Lung microvascular endothelial cell (primary cell): ENCODE measurements around the gene USF3. TPM values are rescaled to one million over a fixed set of nuclear protein-coding genes. Genes with fewer than 3 reads are reported as not detected.
A peak's percentile ranks its signal among the peaks of the same experiment; 100 is the strongest.
"Not testable (repeated sequence)": the region's sequence is repeated elsewhere in the genome, so short reads cannot be mapped to it uniquely, and the experiment has no call there.

Experiments used
- DNase-seq, 2 donors: peaks; one replicate each; pipeline versions ENCODE4 v3.0.0 to v3.0.0-alpha.2; 2010; ENCODE audit warnings: low read depth in 2 of 2
- total RNA-seq: library from RNA; depleted of rRNA; stranded (reverse); fragments of >200 nt; gene quantifications from 2 replicates; pipeline ENCODE4 v1.2.1, GENCODE V29; 2014

Gene USF3
- total RNA-seq, 1 donor from 2014 or later, result 5.6 TPM

- DNase-seq, result no peak
Measured at GRCh38 chr3:113654310-113654709, 42.1 kb downstream of the USF3 start.

DNA sequence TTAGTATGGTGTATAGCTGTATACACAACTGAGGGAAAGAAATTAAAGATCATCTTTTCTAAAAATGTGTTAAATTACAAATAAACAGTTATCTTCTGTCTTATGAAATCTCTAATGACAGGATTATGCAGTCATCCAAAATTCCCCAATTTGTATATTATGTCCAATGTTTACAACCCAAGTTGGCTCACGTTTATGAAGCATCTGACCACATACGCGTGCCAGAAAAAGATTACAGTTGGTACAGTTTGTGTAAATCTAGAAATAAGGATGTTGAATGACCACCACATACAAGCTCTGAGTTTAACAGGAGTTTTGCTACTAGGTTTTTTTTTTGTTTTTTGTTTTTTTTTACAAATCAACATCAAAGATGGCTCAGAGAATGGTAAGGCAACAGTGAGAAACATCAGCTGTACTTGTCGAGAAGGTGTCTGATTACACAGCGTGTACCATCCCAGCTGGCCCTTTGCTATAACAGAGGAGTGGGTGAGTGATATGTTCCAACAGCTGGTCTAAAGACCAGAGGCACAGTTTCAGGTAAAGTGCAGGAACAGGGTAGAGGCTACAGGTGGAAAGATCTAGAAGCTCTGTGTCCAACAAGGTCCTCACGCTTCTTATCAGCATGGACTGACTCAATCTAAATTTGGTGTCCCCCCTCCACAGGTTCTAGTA, 47.1 kb downstream of the USF3 start:
- no peak for DNase-seq

DNA sequence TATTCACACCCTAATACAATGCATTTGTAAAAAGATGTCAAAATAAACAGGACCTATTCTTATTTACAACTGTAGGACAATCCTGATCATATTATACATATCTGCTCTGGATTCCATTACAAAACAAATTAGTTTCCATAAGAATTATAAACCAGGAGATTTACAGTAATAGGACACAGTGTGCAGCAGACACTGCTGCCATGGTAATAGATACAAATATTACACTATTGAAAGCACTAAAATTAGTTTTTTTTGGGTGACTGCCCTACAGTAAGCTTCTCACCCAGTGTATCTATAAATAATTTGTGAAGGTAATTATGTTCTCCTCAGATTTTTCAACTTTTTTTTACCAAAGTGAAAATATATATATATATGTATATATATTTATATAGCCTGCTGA, 47.9 kb downstream of the USF3 start:
- DNase-seq, result no peak

DNA sequence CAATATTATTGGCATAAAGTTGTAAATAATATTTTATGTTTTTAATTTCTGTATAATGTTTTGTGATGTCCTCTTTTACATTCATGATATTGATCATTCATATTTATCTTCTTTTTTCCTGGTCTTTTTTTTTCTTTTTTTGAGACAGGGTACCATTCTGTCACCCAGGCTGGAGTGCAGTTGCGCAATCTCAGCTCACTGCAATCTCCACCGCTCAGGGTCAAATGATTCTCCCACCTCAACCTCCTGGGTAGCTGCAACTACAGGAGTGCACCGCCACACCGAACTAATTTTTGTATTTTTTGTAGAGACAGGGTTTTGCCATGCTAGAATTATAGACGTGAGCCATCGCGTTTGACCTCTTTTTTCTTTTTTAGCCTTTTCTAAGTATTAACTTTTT, 52.9 kb downstream of the USF3 start:
- no peak for DNase-seq

GRCh38 chr3:113638910-113639309, 57.5 kb downstream of the USF3 start:
- no peak for DNase-seq

DNA sequence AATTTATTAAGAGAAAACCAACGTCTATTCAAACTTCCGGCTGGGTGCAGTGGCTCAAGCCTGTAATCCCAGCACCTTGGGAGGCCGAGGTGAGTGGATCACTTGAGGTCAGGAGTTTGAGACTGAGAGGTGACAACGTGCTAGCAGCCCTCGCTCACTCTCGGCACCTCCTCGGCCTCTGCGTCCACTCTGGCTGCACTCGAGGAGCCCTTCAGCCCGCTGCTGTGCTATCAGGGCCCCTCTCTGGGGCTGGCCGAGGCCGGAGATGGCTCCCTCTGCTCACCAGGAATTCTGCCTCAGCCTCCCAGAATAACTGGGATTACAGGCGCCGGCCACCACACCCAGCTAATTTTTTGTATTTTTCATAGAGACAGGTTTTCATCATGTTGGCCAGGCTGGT, 58.7 kb downstream of the USF3 start:
- DNase-seq, result no peak

DNA sequence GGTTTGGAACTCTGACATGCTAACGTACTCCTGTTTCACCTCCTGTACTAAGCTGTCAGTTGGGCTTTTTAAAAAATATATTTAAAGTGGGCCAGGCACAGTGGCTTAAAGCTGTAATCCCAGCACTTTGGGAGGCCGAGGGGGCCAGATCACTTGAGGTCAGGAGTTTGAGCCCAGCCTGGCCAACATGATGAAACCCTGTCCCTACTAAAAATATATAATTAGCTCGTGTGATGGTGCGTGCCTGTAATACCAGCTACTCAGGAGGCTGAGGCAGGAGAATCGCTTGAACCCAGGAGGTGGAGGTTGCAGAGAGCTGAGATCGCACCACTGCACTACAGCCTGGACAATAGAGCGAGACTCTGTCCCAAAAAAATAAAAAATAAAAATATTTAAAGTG, 60.4 kb downstream of the USF3 start:
- DNase-seq, result not testable (repeated sequence)

- no peak for DNase-seq
Measured at GRCh38 chr3:113634782-113635474, 61.5 kb downstream of the USF3 start.

- DNase-seq, result no peak
Measured at GRCh38 chr3:113631573-113631972, 64.9 kb downstream of the USF3 start.

- no peak for DNase-seq
Measured at GRCh38 chr3:113630956-113631542, 65.4 kb downstream of the USF3 start.

- no peak for DNase-seq
Measured at GRCh38 chr3:113629584-113630421, 66.6 kb downstream of the USF3 start.

DNA sequence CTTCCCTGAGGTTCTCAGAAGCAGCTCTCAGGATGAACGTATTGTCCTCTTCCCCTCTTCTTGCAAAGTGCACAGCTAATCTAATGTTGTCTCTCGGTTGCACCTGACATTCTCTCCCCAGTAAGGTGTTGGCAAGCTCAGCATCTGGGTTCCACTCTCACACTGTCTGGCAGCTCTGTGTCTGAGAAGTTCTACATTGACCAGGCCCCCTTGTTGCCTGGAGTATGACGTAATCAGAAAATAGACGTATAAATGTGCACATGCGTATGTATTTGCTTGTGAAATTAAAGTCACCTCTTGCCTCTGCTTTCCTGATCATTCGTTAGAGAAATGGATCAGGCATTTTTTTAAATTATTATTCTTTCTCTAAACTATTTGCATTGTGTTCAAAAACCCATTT, 67.7 kb downstream of the USF3 start:
- DNase-seq, result no peak

GRCh38 chr3:113628316-113628715, 68.1 kb downstream of the USF3 start:
- DNase-seq, result peak in 1 of 2 donors; percentile 63

DNA sequence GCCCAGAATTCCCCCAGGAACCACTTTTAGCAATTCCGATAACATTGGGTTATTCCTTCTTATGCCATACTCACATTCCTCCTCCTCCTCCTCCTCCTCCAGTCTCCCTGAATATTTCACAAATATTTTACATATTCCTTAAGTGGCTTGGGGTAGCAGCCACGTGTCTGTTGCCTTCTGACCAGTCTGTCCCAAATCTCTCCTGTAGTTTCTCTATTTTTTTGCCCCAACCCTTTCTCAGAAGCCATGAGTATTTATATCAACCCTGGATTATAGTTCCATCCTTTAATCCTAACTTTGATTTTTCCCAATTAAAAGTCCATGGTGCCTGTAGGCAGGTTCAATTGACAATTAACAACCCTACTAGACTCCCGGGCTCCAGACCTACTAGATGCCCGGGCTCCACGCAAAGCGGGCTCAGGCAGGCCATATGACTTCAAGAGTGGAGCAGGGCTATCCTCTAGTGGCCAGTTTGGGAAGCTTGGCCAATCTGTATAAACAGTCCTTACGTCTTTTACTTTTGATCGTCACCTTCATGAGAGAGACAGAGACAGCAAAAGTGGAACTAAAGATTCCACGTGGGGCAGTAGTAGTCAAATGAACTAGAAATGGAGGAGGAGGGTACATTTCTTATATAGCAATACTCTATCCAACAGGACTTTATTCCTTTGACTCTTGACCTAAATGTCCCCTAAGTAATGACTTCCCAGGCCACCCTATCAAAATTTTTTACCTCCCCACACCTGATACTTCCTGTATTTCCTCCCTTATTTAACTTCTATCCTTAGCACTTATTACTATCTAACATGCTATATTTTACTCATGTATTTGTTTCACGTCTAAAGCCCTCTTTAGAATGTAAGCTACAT, 69.7 kb downstream of the USF3 start:
- peak; percentile 70 to 76 for DNase-seq

DNA sequence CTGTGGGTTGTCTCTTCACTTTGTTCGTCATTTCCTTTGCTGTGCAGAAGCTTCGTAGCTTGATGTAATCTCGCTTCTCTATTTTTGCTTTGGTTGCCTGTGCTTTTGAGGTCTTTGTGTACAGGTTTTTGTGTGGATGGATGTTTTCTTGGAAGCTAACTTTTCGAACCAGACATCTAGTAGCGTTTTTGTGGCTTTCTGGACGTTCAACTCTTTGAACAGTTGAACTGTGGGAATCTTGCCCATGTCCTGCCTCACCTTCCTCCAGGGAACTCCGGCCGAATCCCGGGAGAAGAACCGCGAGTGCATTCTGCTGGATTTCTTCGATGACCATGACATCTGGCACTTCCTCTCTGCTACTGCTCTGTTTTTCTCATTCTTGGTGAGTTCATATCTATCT, 70.6 kb downstream of the USF3 start:
- DNase-seq, result no peak

DNA sequence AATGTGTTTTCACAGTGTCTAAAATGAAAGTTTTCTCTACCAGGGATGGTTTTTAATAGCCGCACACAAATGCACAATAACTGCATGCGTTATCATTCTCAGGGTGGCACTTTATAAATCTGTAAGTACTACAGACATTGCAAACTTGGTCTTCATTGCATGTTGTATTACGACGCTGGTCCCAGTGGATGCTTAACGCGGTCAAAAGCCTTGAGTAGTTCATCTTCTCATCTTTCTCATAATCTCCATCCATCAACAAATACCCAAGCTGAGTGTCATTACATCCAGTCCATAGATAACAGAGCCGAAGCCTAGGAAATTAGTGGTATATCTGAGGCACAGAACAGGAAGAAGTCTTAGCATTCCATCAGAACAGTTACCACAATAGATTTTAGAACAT, 72.6 kb downstream of the USF3 start:
- no peak for DNase-seq

DNA sequence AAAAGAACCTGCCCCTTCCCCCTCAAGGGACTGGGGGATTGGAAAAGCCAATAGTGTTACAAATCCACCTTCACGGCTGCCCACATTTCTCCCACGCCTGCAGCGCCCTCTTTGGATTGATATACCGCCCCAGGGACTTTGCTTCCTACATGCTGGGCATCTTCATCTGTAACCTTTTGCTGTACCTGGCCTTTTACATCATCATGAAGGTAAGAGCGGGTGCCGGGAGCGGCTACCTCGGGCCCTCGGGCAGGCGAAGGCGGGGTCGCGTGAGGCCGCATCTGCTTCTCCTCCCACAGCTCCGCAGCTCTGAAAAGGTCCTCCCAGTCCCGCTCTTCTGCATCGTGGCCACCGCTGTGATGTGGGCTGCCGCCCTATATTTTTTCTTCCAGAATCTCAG, 73.1 kb downstream of the USF3 start:
- peak in 1 of 2 donors; percentile 9 for DNase-seq

GRCh38 chr3:113620091-113620490, 76.4 kb downstream of the USF3 start:
- no peak for DNase-seq

GRCh38 chr3:113617726-113618125, 78.7 kb downstream of the USF3 start:
- no peak for DNase-seq

DNA sequence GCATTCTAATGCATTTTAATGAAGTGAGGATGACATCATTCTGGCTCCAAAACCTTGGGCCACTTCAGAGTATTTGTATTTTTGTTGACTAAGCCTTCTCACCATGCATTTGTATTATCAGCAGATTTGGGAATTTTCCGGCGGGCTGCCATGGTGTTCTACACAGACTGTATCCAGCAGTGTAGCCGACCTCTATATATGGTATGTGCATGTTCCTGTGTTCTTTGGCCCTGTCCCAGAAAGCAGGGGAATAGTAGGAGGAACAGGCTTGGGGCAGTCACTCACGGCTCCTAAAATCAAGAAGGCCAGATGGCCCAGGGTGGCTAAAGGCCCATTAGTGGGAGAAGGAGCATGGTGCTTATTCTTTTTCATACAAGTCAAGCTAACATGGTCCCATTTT, 80.5 kb downstream of the USF3 start:
- peak in 1 of 2 donors; percentile 22 for DNase-seq

DNA sequence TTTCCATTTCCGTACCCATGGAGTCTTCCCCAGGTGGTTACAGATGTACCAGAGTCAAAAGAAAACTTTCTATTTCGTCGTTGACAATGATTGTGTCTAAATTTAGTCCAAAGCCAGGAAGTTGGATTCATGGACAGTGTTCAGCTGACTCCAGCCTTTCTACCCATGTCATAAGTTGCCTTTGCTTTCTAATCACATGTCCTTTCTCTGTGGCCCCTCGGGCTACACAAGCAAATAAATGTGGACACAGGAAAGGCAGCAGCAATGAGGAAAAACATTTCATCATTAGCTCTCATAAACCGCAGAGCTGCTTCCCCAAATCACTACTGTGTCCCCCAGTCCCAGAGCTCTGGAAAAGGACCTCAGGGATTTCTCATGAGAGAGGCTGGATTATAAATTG, 82.0 kb downstream of the USF3 start:
- peak; percentile 20 to 65 for DNase-seq
